Esophagus muscularis mucosa (tissue), 4 donors: ENCODE results near the gene VIP. TPM values are rescaled to one million over a fixed set of nuclear protein-coding genes. Genes with fewer than 3 reads are reported as not detected.

ENCODE experiments used
- DNase-seq: peaks from one replicate; pipeline ENCODE4 v3.0.0-alpha.2; 2017; ENCODE audit errors: extremely low spot score
- H3K27ac ChIP-seq, 4 donors: fragments of 200-600 bp; sonication (generic); replicated peaks in 1 of 4; 1 replicate in 3 of 4; 2 replicates in 1 of 4; pipeline ENCODE4 v1.5.1; 2016 to 2019; ENCODE audit warnings: mild to moderate bottlenecking in 1 of 4
- H3K27me3 ChIP-seq, 4 donors: fragments of 200-600 bp; sonication (generic); one replicate each; pipeline versions ENCODE4 v1.5.1 to v1.6.0; 2016 to 2019
- H3K36me3 ChIP-seq, 4 donors: fragments of 200-600 bp; sonication (generic); one replicate each; pipeline ENCODE4 v1.5.1; 2016 to 2019
- H3K4me1 ChIP-seq, 4 donors: fragments of 200-600 bp; sonication (generic); one replicate each; pipeline ENCODE4 v1.5.1; 2016 to 2019
- H3K4me3 ChIP-seq, 4 donors: fragments of 200-600 bp; sonication (generic); 1 replicate in 2 of 4; 2 replicates in 2 of 4; pipeline ENCODE4 v1.5.1; 2016 to 2019; ENCODE audit warnings: mild to moderate bottlenecking in 4 of 4, moderate library complexity in 1 of 4
- H3K9me3 ChIP-seq, 4 donors: fragments of 200-600 bp; sonication (generic); 1 replicate in 3 of 4; 2 replicates in 1 of 4; pipeline ENCODE4 v1.5.1; 2016 to 2019
- CTCF ChIP-seq, 3 experiments: fragments of 200-600 bp in 2 of 3; fragments of 450-650 bp in 1 of 3; sonication (generic) in 2 of 3; IDR thresholded peaks; one replicate each; pipeline ENCODE4 v1.5.1; 2017 to 2019; ENCODE audit warnings: antibody characterized with exemption in 3 of 3, mild to moderate bottlenecking in 2 of 3, moderate library complexity in 1 of 3
- EP300 ChIP-seq: sonication (generic); formaldehyde crosslinking; IDR thresholded peaks from one replicate; pipeline ENCODE4 v1.6.1; 2017; ENCODE audit warnings: antibody characterized with exemption
- POLR2A ChIP-seq: fragments of 450-650 bp; IDR thresholded peaks from one replicate; pipeline ENCODE4 v1.6.1; 2017; ENCODE audit warnings: antibody characterized with exemption, moderate library complexity, mild to moderate bottlenecking, low read depth
- POLR2AphosphoS5 ChIP-seq, 2 donors: sonication (generic); formaldehyde crosslinking; IDR thresholded peaks; one replicate each; pipeline ENCODE4 v1.6.1; 2017; ENCODE audit warnings: antibody characterized with exemption in 2 of 2
- WGBS: methylation state at CpG from one replicate; pipeline ENCODE4 v1.1.5; 2018; 5-methylcytosine and 5-hydroxymethylcytosine counted together
- intact Hi-C: fragments of 100-400 bp; cut with DNase I; formaldehyde crosslinking; loops from one replicate; pipeline ENCODE4 v1.15.1; 2023
- total RNA-seq, 4 donors: library from RNA; depleted of rRNA; stranded (reverse); fragments of >200 nt; gene quantifications; one replicate each; pipeline versions ENCODE4 v1.1.0 to v1.2.1, GENCODE V29; 2016

VIP gene
- total RNA-seq, 4 donors from 2014 or later, result 17.0 to 49.4 (median 22.8) TPM

GRCh38 chr6:152783217-152783878, 32.8 kb downstream of the VIP start:
- Histone ChIP-seq H3K4me3 (no peak overlapping the region), H3K4me1 (no peaks in the 10 kb centered on the region), H3K27me3 (no peaks in the 10 kb centered on the region), H3K9me3 (no peaks in the 10 kb centered on the region), H3K27ac (no peak overlapping the region), H3K36me3 (no peaks in the 10 kb centered on the region)
- intact Hi-C loops, result no loop called here
- 77% methylated on average over 9 of the region's 9 CpGs for WGBS
- TF ChIP-seq POLR2AphosphoS5 (IDR thresholded peaks at IDR 0.05) (no peak), CTCF (IDR thresholded peaks at IDR 0.05) (no peak), POLR2A (no peak), EP300 (no peak)
- DNase-seq, result no peak

GRCh38 chr6:152794696-152795095, 44.1 kb downstream of the VIP start:
- no peak overlapping the region for H3K27ac ChIP-seq
- H3K4me1 ChIP-seq, result no peaks in the 10 kb centered on the region
- H3K27me3 ChIP-seq, result no peaks in the 10 kb centered on the region
- no peak for TF ChIP-seq POLR2AphosphoS5 (IDR thresholded peaks at IDR 0.05)
- TF ChIP-seq EP300, result no peak
- TF ChIP-seq CTCF (IDR thresholded peaks at IDR 0.05), result no peak
- no peak for TF ChIP-seq POLR2A
- no peak overlapping the region for H3K4me3 ChIP-seq
- intact Hi-C loops, result no loop called here
- H3K36me3 ChIP-seq, result no peaks in the 10 kb centered on the region
- H3K9me3 ChIP-seq, result no peaks in the 10 kb centered on the region
- DNase-seq, result no peak

DNA sequence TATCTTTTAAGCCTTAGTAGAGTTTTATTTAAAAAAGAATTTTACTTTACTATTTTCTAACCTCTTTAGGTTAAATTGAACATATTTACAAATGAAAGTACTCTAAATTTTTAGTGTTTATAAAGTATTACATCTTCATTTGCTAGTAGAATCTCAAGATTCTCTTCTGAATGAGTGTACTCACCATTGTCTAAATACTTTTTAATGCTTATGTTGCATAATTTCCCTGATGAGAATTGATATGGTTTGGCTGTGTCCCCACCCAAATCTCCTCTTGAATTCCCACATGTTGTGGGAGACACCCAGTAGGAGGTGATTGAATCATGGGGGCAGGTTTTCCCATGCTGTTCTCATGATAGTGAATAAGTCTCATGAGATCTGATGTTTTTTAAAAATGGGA, 53.6 kb downstream of the VIP start:
- intact Hi-C loops, result no loop called here
- H3K36me3 ChIP-seq, result no peaks in the 10 kb centered on the region
- no peak for DNase-seq
- no peaks in the 10 kb centered on the region for H3K4me1 ChIP-seq
- H3K9me3 ChIP-seq, result peaks cover 0 to 7% (median 0%) of the 10 kb centered on the region in 4 donors
- no peak for TF ChIP-seq CTCF (IDR thresholded peaks at IDR 0.05)
- no peak for TF ChIP-seq POLR2AphosphoS5 (IDR thresholded peaks at IDR 0.05)
- TF ChIP-seq EP300, result no peak
- TF ChIP-seq POLR2A, result no peak
- H3K4me3 ChIP-seq, result no peak overlapping the region
- no peaks in the 10 kb centered on the region for H3K27me3 ChIP-seq
- H3K27ac ChIP-seq, result no peak overlapping the region

Other genes with a start within 250 kb of the VIP start
- 100 to 1,000 TPM; 151 to 196 (median 170) TPM for gene SYNE1, start 113.4 kb upstream of the VIP start, total RNA-seq
- 10 to 100 TPM in 2 of 4 donors, 1 to 10 TPM in 2; 7.5 to 13.3 (median 10.6) TPM for gene MYCT1, start 52.9 kb upstream of the VIP start, total RNA-seq
- gene FBXO5, start 232.2 kb downstream of the VIP start, total RNA-seq, result 1 to 10 TPM; 2.1 to 6.3 (median 4.1) TPM